ENCODE results near the gene RORB. TPM values are rescaled to one million over a fixed set of nuclear protein-coding genes. Genes with fewer than 3 reads are reported as not detected.

Gene RORB
- total RNA-seq (not detected), total RNA-seq (0 to 1.6 (median 0.04) reads per million in 172 experiments)
- polyA plus RNA-seq (2013, experiment 1 of 2), result 0.03 TPM
- polyA plus RNA-seq (2013, experiment 2 of 2), result 0.03 TPM

GRCh38 chr9:74496819-74497747, at the start of gene RORB:
Gene RORB (plus strand): TSS chr9:74497335. CDS start chr9:74497977, 642 bp downstream.
- ChIA-PET CTCF (no interaction called here), POLR2A (no interaction called here)
- DNase-seq (peak in 3 of 14 experiments; percentile 34 to 47 (median 35)), ATAC-seq (ENCODE audit: poor library complexity) (no peak)
- no peaks in the 10 kb centered on the region for H3K36me3 Mint-ChIP-seq (ENCODE audit: low read depth)
- Histone ChIP-seq H3K4me1 (ENCODE audit: insufficient read depth, low read length) (peaks cover 34% of the 10 kb centered on the region), H3K27ac (ENCODE audit: low read depth in 1 of 2, low read length in 2 of 2) (no peak within 1 kb of the TSS), H3K4me3 (ENCODE audit: low read length) (peak within 1 kb of the TSS; percentile 62), H3K9me3 (ENCODE audit: control insufficient read depth in 1 of 2, insufficient read depth in 1 of 2, low read length in 2 of 2) (peaks cover 0 to 9% of the 10 kb centered on the region in 2 experiments), H3K27me3 (ENCODE audit: control insufficient read depth in 1 of 2, insufficient read depth in 2 of 2, low read length in 2 of 2) (peaks cover 34 to 58% of the 10 kb centered on the region in 2 experiments), H3K36me3 (ENCODE audit: insufficient read depth, low read length) (no peaks in the 10 kb centered on the region)
- H3K9me3 Mint-ChIP-seq, result no peaks in the 10 kb centered on the region
- no peak for TF ChIP-seq CTCF (IDR thresholded peaks at IDR 0.05)
- peak within 1 kb of the TSS; percentile 86 for H3K4me3 Mint-ChIP-seq
- no peak within 1 kb of the TSS for H3K27ac Mint-ChIP-seq
- peaks cover 22% of the 10 kb centered on the region for H3K4me1 Mint-ChIP-seq (ENCODE audit: low read depth)
- intact Hi-C loops (cut with DNase I, micrococcal nuclease), result no loop called here
- H3K27me3 Mint-ChIP-seq, result peaks cover 69% of the 10 kb centered on the region

- TF ChIP-seq CTCF (IDR thresholded peaks at IDR 0.05), result no peak
- peaks cover 12% of the 10 kb centered on the region for H3K9me3 Mint-ChIP-seq
- Histone ChIP-seq H3K27me3 (ENCODE audit: control insufficient read depth in 1 of 2, insufficient read depth in 2 of 2, low read length in 2 of 2) (no peaks in the 10 kb centered on the region), H3K4me1 (ENCODE audit: insufficient read depth, low read length) (no peaks in the 10 kb centered on the region), H3K36me3 (ENCODE audit: insufficient read depth, low read length) (no peaks in the 10 kb centered on the region), H3K4me3 (ENCODE audit: low read length) (no peak overlapping the region), H3K27ac (ENCODE audit: low read depth in 1 of 2, low read length in 2 of 2) (no peak overlapping the region), H3K9me3 (ENCODE audit: control insufficient read depth in 1 of 2, insufficient read depth in 1 of 2, low read length in 2 of 2) (no peaks in the 10 kb centered on the region)
- DNase-seq (no peak), ATAC-seq (ENCODE audit: poor library complexity) (no peak)
- ChIA-PET CTCF (no interaction called here), POLR2A (no interaction called here)
- intact Hi-C loops (cut with DNase I, micrococcal nuclease), result no loop called here
- H3K4me3 Mint-ChIP-seq, result no peak overlapping the region
- H3K4me1 Mint-ChIP-seq (ENCODE audit: low read depth), result no peaks in the 10 kb centered on the region
- no peaks in the 10 kb centered on the region for H3K27me3 Mint-ChIP-seq
- H3K27ac Mint-ChIP-seq, result no peak overlapping the region
- no peaks in the 10 kb centered on the region for H3K36me3 Mint-ChIP-seq (ENCODE audit: low read depth)
Measured at GRCh38 chr9:74447451-74448193, 49.5 kb upstream of the RORB start.

- peaks cover 12% of the 10 kb centered on the region for H3K9me3 Mint-ChIP-seq
- no peak overlapping the region for H3K27ac Mint-ChIP-seq
Measured at GRCh38 chr9:74449060-74449459, 48.1 kb upstream of the RORB start.

More at GRCh38 chr9:74449060-74449459, 48.1 kb upstream of the RORB start:
- H3K27ac ChIP-seq (ENCODE audit: low read depth in 1 of 2, low read length in 2 of 2), result no peak overlapping the region
- intact Hi-C loops (cut with DNase I, micrococcal nuclease), result no loop called here
- H3K4me1 ChIP-seq (ENCODE audit: insufficient read depth, low read length), result no peaks in the 10 kb centered on the region
- Mint-ChIP-seq H3K36me3 (ENCODE audit: low read depth) (no peaks in the 10 kb centered on the region), H3K4me3 (no peak overlapping the region), H3K4me1 (ENCODE audit: low read depth) (no peaks in the 10 kb centered on the region), H3K27me3 (no peaks in the 10 kb centered on the region)
- CTCF ChIA-PET, result no interaction called here
- ATAC-seq (ENCODE audit: poor library complexity) (no peak), DNase-seq (no peak)
- no peaks in the 10 kb centered on the region for H3K27me3 ChIP-seq (ENCODE audit: control insufficient read depth in 1 of 2, insufficient read depth in 2 of 2, low read length in 2 of 2)
- H3K9me3 ChIP-seq (ENCODE audit: control insufficient read depth in 1 of 2, insufficient read depth in 1 of 2, low read length in 2 of 2), result no peaks in the 10 kb centered on the region
- no peaks in the 10 kb centered on the region for H3K36me3 ChIP-seq (ENCODE audit: insufficient read depth, low read length)
- no peak for TF ChIP-seq CTCF (IDR thresholded peaks at IDR 0.05)
- POLR2A ChIA-PET, result no interaction called here
- no peak overlapping the region for H3K4me3 ChIP-seq (ENCODE audit: low read length)

Measured in CD4-positive, alpha-beta T cell (primary cell).